ENCODE data around the gene AQP12A.

DNA sequence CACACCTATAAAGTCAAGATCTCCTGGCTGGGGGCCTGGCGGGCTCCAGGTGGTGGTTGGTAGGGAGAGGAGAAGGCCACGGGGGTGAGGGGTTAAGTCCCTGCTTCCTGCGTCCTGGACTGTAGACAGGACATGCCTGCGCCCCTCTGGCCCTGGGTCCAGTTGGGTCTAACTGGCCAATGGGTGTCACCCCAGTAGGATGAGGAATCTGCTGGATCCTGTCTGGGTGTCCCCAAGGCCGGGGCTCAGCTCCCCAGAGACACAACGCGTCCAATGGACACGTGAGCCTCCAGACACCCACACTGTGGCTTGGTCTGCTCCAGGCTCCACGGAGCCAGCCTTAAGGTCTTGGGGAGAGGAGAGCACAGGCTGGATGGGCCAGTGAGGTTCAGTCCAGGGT, 19.6 kb downstream of the AQP12A start:
- TF ChIP-seq, protein P1, sequence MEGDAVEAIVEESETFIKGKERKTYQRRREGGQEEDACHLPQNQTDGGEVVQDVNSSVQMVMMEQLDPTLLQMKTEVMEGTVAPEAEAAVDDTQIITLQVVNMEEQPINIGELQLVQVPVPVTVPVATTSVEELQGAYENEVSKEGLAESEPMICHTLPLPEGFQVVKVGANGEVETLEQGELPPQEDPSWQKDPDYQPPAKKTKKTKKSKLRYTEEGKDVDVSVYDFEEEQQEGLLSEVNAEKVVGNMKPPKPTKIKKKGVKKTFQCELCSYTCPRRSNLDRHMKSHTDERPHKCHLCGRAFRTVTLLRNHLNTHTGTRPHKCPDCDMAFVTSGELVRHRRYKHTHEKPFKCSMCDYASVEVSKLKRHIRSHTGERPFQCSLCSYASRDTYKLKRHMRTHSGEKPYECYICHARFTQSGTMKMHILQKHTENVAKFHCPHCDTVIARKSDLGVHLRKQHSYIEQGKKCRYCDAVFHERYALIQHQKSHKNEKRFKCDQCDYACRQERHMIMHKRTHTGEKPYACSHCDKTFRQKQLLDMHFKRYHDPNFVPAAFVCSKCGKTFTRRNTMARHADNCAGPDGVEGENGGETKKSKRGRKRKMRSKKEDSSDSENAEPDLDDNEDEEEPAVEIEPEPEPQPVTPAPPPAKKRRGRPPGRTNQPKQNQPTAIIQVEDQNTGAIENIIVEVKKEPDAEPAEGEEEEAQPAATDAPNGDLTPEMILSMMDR (IDR thresholded peaks at IDR 0.05): no peak
- TF ChIP-seq RCOR1 (IDR thresholded peaks at IDR 0.05; ENCODE audit: low read length): no peak
- TF ChIP-seq TAF1 (IDR thresholded peaks at IDR 0.05; ENCODE audit: borderline replicate concordance, low read depth, low read length): no peak
- TF ChIP-seq, protein P2, sequence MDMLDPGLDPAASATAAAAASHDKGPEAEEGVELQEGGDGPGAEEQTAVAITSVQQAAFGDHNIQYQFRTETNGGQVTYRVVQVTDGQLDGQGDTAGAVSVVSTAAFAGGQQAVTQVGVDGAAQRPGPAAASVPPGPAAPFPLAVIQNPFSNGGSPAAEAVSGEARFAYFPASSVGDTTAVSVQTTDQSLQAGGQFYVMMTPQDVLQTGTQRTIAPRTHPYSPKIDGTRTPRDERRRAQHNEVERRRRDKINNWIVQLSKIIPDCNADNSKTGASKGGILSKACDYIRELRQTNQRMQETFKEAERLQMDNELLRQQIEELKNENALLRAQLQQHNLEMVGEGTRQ (IDR thresholded peaks at IDR 0.05; ENCODE audit: borderline replicate concordance, low read depth, low read length): no peak
- TF ChIP-seq POLR2AphosphoS5 (IDR thresholded peaks at IDR 0.05; ENCODE audit: low read depth, low read length): no peak
- TF ChIP-seq SMC3 (IDR thresholded peaks at IDR 0.05; ENCODE audit: low read depth, low read length): no peak
- TF ChIP-seq, protein P3, sequence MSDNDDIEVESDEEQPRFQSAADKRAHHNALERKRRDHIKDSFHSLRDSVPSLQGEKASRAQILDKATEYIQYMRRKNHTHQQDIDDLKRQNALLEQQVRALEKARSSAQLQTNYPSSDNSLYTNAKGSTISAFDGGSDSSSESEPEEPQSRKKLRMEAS (IDR thresholded peaks at IDR 0.05; ENCODE audit: low read depth): no peak
- TF ChIP-seq, protein P4, sequence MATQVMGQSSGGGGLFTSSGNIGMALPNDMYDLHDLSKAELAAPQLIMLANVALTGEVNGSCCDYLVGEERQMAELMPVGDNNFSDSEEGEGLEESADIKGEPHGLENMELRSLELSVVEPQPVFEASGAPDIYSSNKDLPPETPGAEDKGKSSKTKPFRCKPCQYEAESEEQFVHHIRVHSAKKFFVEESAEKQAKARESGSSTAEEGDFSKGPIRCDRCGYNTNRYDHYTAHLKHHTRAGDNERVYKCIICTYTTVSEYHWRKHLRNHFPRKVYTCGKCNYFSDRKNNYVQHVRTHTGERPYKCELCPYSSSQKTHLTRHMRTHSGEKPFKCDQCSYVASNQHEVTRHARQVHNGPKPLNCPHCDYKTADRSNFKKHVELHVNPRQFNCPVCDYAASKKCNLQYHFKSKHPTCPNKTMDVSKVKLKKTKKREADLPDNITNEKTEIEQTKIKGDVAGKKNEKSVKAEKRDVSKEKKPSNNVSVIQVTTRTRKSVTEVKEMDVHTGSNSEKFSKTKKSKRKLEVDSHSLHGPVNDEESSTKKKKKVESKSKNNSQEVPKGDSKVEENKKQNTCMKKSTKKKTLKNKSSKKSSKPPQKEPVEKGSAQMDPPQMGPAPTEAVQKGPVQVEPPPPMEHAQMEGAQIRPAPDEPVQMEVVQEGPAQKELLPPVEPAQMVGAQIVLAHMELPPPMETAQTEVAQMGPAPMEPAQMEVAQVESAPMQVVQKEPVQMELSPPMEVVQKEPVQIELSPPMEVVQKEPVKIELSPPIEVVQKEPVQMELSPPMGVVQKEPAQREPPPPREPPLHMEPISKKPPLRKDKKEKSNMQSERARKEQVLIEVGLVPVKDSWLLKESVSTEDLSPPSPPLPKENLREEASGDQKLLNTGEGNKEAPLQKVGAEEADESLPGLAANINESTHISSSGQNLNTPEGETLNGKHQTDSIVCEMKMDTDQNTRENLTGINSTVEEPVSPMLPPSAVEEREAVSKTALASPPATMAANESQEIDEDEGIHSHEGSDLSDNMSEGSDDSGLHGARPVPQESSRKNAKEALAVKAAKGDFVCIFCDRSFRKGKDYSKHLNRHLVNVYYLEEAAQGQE (IDR thresholded peaks at IDR 0.05; ENCODE audit: low read depth, low read length): no peak
- no peak for TF ChIP-seq RXRA (IDR thresholded peaks at IDR 0.05; ENCODE audit: borderline replicate concordance, low read depth)
- TF ChIP-seq YY1 (IDR thresholded peaks at IDR 0.05; ENCODE audit: low read depth): no peak

All from SK-N-SH (cell line).